ENCODE measurements around the gene SNX6. TPM values are rescaled to one million over a fixed set of nuclear protein-coding genes. Genes with fewer than 3 reads are reported as not detected.
"Not testable (repeated sequence)": the region's sequence is repeated elsewhere in the genome, so short reads cannot be mapped to it uniquely, and the experiment has no call there.

Gene SNX6
- total RNA-seq, 2 experiments from 2014 or later: 61.1 to 62.8 TPM

- Mint-ChIP-seq H3K4me3 (no peak overlapping the region), H3K27me3 (no peaks in the 10 kb centered on the region), H3K36me3 (ENCODE audit: low read depth) (no peaks in the 10 kb centered on the region), H3K27ac (no peak overlapping the region), H3K4me1 (ENCODE audit: low read depth) (no peaks in the 10 kb centered on the region), H3K9me3 (no peaks in the 10 kb centered on the region)
- no peak for ATAC-seq
- intact Hi-C loops (cut with micrococcal nuclease): no loop called here
- DNase-seq: no peak
- TF ChIP-seq CTCF (IDR thresholded peaks at IDR 0.05): no peak
- ChIA-PET POLR2A (no interaction called here), CTCF (no interaction called here)
Measured at GRCh38 chr14:34649344-34649743, 19.4 kb upstream of the SNX6 start.

- H3K4me3 Mint-ChIP-seq: no peak overlapping the region
- no peaks in the 10 kb centered on the region for H3K27me3 Mint-ChIP-seq
- ATAC-seq (no peak), DNase-seq (no peak)
- no peak overlapping the region for H3K27ac Mint-ChIP-seq
- no peaks in the 10 kb centered on the region for H3K9me3 Mint-ChIP-seq
- ChIA-PET POLR2A (no interaction called here), CTCF (no interaction called here)
- intact Hi-C loops (cut with micrococcal nuclease): no loop called here
- H3K36me3 Mint-ChIP-seq (ENCODE audit: low read depth): no peaks in the 10 kb centered on the region
- no peaks in the 10 kb centered on the region for H3K4me1 Mint-ChIP-seq (ENCODE audit: low read depth)
- TF ChIP-seq CTCF (IDR thresholded peaks at IDR 0.05): no peak
Measured at GRCh38 chr14:34646570-34647255, 16.8 kb upstream of the SNX6 start.

- no peaks in the 10 kb centered on the region for H3K36me3 Mint-ChIP-seq (ENCODE audit: low read depth)
- ChIA-PET POLR2A (no interaction called here), CTCF (interaction anchor here (0.7 to 1.3 kb wide), 2 partner anchors 79 to 212 kb away, joined by 4 read pairs; no protein-coding TSS in a partner anchor)
- DNase-seq (no peak), ATAC-seq (no peak)
- intact Hi-C loops (cut with micrococcal nuclease): no loop called here
- H3K9me3 Mint-ChIP-seq: no peaks in the 10 kb centered on the region
- no peaks in the 10 kb centered on the region for H3K27me3 Mint-ChIP-seq
- H3K4me3 Mint-ChIP-seq: no peak overlapping the region
- H3K4me1 Mint-ChIP-seq (ENCODE audit: low read depth): no peaks in the 10 kb centered on the region
- no peak for TF ChIP-seq CTCF (IDR thresholded peaks at IDR 0.05)
- H3K27ac Mint-ChIP-seq: no peak overlapping the region
Measured at GRCh38 chr14:34643361-34643760, 13.4 kb upstream of the SNX6 start.

GRCh38 chr14:34642595-34642994 is 12.6 kb upstream of the SNX6 start:
- DNase-seq: no peak
- H3K9me3 Mint-ChIP-seq: no peaks in the 10 kb centered on the region
- H3K4me3 Mint-ChIP-seq: no peak overlapping the region
- CTCF ChIA-PET: no interaction called here
- no peak for TF ChIP-seq CTCF (IDR thresholded peaks at IDR 0.05)
- H3K4me1 Mint-ChIP-seq (ENCODE audit: low read depth): no peaks in the 10 kb centered on the region
- H3K27me3 Mint-ChIP-seq: no peaks in the 10 kb centered on the region
- H3K27ac Mint-ChIP-seq: no peak overlapping the region
- no peaks in the 10 kb centered on the region for H3K36me3 Mint-ChIP-seq (ENCODE audit: low read depth)
- intact Hi-C loops (cut with micrococcal nuclease): no loop called here
- ATAC-seq: no peak
- POLR2A ChIA-PET: no interaction called here

- ChIA-PET CTCF (no interaction called here), POLR2A (no interaction called here)
- Mint-ChIP-seq H3K27me3 (no peaks in the 10 kb centered on the region), H3K27ac (no peak overlapping the region), H3K36me3 (ENCODE audit: low read depth) (no peaks in the 10 kb centered on the region), H3K4me3 (no peak overlapping the region), H3K9me3 (no peaks in the 10 kb centered on the region), H3K4me1 (ENCODE audit: low read depth) (no peaks in the 10 kb centered on the region)
- DNase-seq: no peak
- TF ChIP-seq CTCF (IDR thresholded peaks at IDR 0.05): no peak
- ATAC-seq: no peak
- intact Hi-C loops (cut with micrococcal nuclease): no loop called here
Measured at GRCh38 chr14:34640826-34641225, 10.9 kb upstream of the SNX6 start.

GRCh38 chr14:34634360-34634771 is 4.4 kb upstream of the SNX6 start:
- H3K27ac Mint-ChIP-seq; DNase-seq; POLR2A ChIA-PET; H3K4me1 Mint-ChIP-seq (ENCODE audit: low read depth); H3K4me3 Mint-ChIP-seq; H3K36me3 Mint-ChIP-seq (ENCODE audit: low read depth); H3K9me3 Mint-ChIP-seq; CTCF ChIA-PET; ATAC-seq; intact Hi-C loops (cut with micrococcal nuclease); H3K27me3 Mint-ChIP-seq: not testable (repeated sequence)

Measured in activated CD8-positive, alpha-beta T cell treated with anti-CD3 and anti-CD28 coated beads for 36 hours (primary cell).